ENCODE data around the gene TCF3.

The TCF3 gene

DNA sequence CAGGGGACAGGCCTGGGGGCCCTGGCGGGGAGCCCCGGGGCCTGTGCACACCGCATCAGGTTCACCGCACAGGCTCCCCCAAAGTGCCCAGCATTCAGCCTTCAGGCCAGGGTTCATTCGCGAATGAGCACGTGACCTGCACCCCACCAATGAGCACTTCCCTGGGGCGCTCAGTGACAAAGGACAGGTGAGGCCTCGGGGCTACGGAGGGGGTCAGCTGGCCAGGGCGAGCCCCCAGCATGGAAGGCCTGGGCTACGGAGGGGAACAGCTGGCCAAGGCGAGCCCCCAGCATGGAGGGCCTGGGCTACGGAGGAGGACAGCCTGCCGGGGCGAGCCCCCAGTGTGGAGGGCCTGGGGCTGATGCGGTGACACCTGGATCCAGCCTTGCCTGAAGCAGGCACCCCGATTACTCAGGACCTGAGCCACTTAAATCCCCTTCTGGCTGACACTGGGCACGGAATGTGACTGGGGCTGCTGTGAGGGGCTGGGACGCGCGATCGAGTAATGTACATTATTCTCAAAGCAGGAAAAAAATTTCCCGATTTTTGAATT is 23.1 kb downstream of the TCF3 start:
- no peak for DNase-seq

DNA sequence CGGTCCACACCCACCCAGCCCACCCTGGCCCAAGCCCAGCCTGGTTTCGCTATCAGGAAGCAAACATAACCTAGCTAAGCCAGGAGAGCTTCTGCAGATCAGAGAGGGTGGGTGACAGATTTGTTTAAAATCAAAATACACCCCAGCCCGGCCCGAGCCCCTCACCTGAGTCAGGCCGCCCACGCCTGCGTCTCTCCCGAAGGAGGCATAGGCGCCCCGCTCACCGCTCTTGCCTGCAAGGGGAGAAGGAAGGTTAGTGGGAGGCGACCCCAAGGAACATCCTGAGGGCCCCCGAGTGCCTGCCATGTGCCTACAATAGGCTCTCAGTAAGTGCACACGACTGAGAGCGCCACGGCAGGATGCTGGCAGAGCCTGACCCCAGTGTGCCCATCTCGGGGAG is 25.2 kb downstream of the TCF3 start:
- no peak for DNase-seq

DNA sequence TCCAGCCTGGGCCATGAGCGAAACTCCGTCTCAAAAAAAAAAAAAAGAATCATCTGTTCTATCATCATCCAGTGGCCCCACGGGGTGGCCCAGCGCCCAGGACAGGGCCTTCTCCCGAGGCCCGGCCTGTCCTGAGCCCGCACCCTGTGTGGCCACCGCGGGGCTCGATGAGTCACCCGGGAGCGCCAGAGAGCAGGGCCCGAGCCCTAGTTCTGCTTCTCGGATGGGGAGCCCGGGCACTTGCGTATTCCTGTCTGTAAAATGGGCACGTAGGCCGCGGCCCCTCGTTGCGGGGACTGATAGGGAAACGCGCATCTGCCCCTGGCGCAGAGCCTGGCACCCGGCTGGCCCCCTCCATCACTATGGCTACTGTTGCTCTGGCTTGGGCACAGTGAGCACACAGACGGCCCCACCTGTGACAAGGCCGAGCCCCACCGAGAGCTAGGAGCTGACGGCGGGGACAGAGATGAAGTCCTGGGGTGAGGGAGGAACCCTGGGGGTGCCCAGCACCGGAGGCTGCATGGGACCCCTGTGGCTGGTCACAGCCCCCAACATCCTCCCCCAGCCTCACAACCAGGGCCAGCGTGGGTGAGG is 25.9 kb downstream of the TCF3 start:
- no peak for DNase-seq

DNA sequence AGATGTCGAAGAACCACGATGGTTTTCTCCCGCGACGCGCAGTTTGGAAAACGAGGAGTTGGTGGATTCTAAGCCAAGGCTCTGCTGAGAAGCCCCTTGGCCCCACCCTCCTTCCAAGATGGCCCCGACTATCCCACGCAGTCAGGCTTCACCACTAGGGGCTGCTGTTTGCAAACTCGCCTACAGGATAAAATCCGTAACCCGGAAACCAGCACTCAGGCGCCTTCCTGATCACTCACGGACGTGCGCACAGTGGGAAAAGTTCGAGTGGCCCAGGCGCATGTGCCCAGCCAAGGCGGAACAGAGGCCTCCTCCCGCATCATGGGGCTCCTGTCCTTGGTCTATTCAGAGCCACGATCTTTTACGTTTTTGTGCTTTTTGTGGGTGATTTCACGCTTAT is 28.0 kb downstream of the TCF3 start:
- no peak for DNase-seq

DNA sequence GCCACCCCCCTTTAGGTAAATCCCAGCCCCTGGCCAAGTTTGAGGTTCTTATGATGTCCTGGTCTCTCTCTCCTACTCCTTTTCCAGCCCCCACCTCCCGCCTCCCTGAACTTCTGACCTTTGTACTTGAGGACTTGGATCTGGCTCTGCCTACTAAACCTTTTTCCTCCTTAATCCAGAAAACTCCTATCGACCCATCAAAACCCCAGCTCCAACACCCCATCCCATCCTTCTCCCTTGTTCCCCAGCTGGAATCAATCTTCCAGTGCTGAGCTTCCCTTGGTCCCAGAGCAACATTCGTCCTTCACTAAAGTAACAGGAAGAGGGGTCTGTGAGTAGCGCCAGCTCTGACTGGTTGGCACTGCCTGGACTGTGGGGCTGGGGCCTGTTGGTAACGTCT is 29.9 kb downstream of the TCF3 start:
- DNase-seq = no peak

DNA sequence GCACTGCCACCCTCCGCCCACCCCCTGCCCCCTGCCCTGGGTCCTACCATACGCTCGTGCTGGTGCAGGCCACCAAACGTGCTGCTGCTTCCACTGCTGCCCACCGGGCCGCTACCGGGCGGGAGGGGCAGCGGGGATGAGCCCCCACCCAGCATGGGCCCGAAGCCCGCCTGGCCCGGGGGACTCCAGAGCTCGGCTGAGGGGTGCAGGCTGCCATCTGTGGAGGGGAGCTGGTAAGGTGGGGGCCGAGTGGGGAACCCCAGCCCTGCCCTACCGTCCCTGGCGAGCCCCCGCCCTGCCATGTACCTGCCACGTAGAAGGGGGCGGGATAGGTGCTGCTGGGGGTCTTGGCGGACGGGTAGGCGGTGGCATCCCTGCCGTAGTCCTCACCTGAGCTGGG is 30.4 kb downstream of the TCF3 start:
- no peak for DNase-seq

DNA sequence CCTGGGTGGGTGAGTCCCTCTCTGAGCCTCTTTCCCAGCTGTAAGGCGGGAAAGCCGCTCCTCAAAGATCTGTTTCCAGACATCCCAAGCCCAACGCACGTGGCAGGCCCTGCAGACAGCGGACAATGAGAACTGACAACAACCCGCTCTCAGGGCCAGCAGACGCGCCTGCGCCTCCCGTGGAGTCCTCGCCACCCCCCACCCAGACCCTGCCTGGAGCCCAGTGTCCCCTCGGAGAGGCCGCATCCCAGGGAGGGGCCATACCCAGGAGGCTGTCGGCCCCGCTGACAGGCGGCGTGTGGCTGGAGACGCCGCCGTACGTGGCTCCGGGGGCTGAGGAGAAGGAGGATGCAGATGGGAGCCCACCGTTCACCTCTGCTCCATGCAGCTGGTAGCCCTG is 30.8 kb downstream of the TCF3 start:
- DNase-seq = no peak

DNA sequence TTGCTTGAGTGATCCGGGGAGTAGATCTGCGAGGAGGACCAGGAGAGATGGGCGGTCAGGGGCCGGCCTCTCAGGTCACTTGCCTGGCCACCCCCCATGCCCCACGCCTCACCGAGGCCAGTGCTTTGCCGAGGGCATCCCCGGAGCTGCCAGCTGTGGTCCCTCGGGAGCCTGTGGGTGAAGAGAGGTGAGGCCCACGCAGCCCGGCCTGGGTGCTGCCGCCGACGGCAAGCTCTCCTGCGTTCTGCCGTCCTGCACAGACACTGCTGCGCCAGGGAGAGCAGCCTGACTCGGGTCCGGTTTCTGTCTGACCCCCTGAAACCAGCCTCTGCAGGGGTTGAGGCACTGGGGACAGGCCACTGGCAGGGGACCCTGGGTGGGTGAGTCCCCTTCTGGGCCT is 31.4 kb downstream of the TCF3 start:
- DNase-seq = no peak

DNA sequence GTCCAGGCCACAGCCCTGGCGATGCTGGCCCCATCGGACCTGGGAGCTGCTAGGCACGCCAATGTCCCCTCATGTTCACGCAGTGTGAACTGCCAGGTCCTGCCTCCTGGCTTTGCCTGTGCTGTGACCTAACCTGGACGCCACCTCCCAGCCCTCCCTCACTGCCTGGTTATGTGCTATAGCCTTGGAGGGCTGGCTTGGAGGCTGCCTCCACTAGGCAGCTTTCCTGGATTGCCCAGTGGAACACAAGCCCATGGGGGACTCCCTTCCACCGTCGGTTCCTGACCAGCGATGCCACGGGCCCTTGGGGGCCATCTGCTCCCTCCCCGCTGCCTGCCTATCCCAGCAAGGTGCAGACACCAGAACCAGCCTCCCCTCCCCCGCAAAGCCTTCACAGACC is 31.9 kb downstream of the TCF3 start:
- no peak for DNase-seq

DNA sequence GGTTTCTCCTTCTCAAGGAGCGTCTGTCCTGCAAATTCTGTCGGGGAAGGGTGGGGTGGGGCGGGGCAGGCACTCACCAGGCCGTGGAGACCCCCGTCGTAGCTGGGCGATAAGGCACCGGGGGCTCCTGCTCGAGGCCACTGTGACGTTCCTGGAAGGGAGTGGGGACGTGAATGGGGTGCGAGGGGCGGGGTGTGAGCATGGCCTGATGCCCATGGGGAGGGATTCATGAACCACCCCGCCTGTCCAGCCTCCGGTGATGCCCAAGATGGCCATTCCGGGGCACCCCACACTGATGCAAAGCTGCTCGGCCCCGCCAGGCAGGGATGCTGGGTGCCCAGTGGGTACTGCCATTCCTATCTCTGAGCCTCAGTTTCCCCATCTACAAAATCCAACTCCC is 32.7 kb downstream of the TCF3 start:
- no peak for DNase-seq

DNA sequence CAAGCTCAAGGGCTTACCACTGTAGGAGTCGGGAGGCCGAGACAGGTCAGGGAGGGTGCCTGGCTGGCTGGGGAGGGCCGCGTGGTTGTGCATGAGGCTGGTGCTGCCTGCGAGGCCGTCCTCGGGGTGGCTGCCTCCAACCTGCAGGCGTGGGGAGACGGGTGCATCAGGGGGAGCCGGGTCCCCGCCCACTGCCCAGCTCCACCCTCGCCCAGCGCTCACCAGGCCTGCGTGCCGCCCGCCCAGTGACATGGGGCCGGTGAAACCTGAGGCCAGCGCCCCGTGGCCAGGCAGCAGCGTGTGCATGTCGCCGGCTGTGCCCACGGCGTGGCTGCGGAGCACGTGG is 33.3 kb downstream of the TCF3 start:
- no peak for DNase-seq

DNA sequence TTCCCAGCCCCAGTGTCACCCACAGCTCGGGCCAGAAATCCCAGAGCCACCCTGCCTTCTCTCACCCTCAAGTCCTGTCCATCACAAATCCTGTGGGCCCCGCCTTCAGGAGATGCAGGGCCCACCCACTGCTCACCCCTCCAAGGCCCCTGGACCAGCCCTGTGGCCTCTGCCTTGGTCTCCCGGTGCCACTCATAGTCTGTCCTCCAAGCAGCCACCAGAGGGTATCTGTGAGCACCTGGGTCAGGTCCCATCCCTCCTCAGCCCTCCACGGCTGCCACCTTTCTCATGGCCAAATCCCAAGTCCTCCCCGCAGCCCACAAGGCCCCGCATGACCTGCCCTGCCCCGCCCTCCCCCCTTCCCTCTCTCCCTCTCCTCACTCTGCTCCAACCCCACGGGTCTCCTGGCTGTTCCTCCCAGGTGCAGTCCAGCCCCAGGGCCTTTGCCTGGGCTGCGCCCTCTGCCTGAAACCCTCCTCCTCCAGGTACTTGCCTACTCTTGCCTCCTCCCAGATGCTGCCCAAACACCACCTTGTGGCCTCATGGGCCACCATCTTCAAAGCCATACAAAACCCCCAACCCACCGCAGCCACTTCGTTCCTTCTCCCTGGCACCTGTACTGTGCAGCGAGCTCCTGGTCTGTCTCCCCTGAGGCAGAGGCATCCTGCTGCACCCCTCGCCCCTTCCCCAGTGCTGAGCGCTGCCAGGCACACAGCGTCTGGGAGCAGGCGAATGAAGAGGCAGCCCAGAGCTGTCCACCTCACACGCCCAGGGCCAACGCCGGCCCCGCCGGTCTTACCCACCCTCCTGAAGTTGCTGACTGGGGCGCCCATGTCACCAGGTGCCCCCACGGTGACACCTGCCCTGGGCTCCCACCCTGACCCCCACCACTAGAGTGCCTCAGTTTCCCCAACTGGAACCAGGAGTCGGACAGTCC is 34.0 kb downstream of the TCF3 start:
- peak; percentile 2 for DNase-seq

DNA sequence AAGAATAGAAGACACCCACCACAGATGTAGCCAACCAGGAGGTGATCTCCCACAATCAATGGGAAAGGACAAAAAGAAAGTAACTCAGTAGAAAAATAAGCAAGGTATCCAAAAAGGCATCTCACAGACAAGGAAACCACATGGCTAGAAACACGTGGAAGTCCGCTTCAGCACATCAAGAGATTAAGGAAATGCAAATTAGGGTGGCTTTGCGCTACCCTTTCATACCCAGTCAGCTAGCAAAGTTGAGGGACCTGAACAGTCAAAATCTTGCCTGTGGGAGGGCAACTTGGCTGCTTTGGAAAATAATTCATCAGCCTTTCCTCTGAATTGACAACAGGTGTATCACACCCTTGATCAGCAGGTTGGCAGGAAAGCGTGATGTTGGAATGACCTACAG is 35.5 kb downstream of the TCF3 start:
- DNase-seq = no peak

DNA sequence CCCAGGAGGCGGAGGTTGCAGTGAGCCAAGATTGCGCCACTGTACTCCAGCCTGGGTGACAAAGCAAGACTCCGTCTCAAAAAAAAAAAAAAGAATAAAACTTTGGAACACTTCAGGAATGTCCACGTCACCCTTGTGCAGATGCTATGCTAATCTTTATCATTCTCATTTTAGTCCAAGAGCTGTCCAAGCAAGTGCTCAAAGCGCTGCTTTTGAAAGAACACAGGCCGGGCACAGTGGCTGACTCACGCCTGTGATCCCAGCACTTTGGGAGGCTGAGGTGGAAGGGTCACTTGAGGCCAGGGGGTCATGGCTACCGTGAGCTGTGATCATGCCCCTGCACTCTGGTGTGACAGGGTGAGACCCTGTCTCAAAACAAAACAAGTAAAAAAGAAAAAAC is 36.0 kb downstream of the TCF3 start:
- DNase-seq = no peak

DNA sequence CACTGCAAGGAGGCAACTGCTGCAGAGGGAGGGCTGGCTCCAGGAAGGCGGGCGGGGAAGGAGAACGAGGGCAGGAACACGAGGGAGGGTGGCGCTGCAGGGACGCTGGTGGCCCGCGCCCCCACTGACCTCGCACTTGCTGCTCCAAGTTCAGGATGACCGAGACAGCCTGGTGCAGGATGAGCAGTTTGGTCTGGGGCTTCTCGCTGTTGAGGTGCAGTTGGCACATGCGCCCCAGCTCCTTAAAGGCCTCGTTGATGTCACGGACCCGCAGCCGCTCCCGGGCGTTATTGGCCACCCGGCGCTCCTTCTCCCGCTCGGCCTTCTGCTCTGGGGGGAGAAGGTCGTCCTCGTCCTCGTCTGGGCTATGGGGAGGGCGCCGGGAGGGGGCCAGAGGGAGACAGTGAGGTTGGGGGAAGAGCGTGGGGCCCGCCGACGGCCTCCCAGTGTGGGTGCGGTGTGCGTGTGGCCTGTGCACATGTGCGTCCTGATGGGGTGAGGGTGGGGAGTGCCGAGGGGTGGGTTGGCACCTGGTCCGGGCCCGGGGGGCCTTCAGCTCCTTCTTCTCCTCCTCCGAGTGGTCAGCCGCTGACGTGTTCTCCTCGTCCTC is 37.2 kb downstream of the TCF3 start:
- DNase-seq = no peak

DNA sequence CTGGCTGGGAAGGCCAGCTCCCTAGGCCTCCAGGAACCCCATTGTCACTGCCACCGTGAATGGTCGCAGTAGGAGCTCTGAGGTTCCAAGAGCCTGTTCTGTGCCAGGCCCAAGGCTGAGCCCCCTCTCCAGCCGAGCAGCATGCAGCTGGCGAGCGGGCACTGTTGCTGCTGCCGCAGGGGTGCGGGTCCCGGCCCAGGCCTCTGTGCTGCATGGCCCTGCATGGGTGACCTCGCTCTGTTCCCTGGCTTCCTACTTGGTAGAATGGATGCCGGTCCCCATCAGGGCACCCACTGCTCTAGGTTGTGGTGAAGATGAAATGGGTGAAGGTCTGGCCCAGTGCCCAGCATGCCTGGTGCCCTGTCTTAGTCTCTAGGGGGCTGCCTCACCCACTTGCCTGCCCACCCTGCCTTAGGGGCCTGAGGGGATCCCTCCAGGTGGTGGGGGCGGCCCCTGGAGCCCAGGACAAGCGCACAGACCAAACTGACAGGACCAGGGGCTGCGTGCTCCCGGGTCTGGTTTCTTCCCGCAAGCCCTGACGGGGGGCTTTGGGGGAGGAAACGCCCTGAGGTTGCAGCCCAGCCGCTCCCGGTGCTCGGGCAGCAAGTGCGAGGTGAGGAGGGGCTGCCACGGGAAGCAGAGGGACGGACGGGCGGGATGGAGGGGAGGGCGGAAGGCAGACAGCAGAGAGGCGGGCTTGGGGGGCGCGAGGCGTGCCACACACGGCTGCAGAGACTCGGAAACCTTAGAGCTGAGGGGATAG is 38.4 kb downstream of the TCF3 start:
- DNase-seq = no peak

DNA sequence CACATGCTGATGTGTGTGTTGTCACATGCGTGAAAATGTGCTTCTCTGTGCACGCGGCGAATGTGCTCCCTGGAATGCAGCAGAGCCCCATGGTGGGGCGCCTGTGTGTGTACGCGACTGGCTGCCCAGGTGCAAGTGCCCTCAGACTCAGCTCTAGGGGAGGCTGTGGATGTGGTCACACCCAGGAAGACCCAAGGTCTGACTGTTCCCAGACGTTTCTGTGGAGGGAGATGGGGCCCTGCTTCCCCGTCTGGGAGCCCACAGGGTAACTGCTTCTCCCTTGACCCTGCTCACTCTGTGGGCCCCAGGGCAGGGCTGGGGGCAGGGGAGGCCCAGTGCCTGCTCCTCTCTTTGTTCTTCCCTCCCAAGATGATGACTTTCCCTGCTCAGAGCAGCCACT is 39.3 kb downstream of the TCF3 start:
- DNase-seq = no peak

DNA sequence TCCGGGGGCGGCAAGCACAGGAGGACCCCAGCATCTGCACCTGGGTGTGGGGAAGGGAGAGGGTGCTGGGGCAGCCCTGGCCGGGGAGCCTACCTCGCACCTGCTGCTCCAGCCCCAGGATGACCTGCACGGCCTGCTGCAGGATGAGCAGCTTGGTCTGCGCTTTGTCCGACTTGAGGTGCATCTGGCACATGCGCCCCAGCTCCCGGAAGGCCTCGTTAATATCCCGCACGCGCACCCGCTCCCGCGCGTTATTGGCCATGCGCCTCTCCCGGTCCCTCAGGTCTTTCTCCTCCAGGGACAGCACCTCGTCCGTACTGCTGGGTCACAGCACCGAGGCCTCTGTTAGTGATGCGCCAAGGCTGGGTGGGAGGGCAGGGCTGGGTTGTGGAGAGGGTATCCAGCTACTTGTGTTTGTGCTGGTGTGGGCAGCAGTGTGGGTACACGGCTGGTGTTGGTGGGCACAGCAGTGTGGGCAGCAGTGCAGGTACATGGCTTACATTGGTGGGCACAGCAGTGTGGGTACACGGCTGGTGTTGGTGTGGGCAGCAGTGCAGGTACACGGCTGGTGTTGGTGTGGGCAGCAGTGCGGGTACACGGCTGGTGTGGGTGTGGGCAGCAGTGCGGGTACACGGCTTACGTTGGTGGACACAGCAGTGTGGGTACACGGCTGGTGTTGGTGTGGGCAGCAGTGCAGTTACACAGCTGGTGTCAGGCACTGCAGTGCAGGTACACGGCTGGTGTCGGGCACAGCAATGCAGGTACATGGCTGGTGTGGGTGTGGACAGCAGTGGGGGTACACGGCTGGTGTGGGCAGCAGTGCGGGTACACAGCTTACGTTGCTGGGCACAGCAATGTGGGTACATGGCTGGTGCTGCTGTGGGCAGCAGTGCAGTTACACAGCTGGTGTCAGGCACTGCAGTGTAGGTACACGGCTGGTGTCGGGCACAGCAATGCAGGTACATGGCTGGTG is 40.0 kb downstream of the TCF3 start:
- DNase-seq = no peak

DNA sequence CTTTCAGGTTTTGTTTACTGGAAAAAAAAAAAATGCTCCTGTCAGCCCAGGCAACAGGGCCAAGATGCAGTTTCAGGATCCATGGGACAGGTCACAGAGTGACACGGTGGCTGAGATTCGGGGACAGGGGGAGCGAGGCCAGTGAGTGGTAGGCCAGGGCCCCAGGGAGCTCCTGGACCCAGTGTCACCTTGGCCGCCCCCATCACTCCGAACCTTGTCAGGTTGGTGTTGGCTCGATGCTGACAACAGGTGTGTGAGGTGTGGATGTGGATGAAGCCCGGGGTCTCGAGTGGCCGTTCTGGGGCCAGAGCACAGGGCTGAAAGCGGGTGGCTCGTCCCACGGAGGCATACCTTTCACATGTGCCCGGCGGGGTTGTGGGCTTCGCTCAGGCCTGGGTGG is 41.1 kb downstream of the TCF3 start:
- no peak for DNase-seq

DNA sequence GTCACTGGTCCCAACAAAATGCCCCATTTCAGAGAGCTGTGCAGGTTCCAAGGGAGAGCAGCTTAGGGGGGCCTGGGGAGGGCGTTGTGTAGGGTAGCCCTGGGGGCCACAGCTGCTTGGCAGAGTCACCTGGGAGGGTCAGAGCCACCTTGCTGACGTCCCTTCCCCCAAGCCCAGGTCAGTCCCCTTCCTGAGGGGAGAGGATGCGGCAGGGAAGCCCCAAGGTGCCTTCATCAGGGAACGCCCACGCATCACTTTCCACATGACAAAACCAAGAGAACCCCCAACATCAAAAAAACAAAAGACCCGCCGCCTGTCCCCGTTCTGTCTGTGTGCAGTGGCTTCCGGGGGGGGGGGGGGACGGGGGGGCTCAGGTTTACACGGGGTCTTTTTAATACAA is 41.8 kb downstream of the TCF3 start:
- DNase-seq = no peak

DNA sequence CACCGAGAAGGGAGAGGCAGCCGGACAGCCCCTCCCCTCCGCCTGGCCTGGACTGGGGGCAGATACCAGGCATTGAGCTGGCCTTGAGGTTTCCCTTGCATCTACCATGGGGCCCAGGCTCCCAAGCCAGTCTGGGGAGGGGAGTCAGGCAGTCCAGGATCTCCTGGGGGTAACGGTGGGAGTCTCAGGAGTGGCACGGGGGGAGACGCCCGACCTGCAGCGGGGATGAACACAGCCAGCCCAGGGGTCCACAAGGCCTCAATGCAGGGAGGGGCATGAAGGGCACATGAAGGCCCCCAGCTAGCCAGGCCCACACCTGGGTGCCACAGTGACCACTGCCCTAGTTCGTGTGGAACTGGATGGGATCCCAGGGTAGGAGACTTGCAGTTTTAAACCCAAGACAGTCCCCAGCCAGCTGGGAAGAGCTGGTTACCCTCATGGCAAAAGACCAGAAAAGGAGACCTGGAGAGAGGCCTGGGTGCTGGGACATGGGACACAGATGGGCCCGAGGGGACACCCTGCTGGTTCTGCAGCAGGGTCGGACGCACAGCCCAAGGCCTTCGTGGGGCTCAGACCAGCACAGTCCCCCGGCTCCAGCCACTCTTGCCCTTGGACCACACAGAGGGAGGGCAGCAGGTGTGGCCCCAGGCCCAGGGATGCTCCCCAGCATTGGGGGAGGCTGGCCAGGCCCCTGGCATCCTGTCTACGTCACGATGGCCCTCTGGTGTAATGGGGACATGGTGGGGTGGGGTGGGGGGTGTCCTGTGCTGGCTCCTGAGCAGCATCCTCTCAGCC is 42.5 kb downstream of the TCF3 start:
- no peak for DNase-seq

DNA sequence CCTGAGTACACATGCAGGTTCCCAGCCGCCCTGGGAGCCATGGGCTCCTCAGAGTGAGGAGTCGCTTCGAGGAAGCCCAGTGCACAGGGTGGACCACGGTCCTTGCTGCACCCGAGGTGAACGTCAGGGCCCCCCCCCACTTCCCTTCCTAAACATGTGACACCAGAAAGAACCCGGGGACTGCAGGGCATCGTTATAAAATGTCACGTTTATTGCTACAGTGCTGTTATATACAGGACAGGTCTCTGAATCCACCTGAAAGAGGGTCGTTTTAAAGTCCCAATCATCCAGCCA is 43.4 kb downstream of the TCF3 start:
- no peak for DNase-seq

Data from SHP77 treated with DMSO at 0.1 percent for 48 hours (cell line).